Erythroblast (primary cell): ENCODE measurements around the gene CREG2.

Source experiments
- GATA1 ChIP-seq: IDR thresholded peaks from 2 replicates; pipeline ENCODE4 v1.6.1; 2011; ENCODE audit warnings: low read depth, mild to moderate bottlenecking, control low read depth, low read length, moderate library complexity
- POLR2A ChIP-seq: IDR thresholded peaks from 2 replicates; pipeline ENCODE4 v1.6.1; 2011; ENCODE audit warnings: mild to moderate bottlenecking, low read length

DNA sequence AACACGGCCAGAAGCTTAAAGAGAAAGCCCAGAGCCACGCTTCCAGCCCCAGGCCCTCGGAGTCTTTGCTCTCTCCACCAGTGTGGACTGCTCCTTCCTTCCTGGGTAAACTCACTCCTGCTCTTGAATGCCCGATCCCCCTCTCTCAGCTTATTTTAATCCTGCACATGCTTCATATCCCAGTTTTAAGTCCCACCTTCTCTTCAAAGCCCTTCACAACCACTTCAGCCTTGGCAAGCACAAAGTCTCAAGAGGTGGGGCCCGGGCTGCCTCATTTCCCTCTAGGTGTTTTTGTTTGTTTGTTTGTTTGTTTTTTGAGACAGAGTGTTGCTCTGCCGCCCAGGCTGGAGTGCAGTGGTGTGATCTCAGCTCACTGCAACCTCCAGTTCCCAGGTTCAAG lies 21.6 kb upstream of the CREG2 start:
- TF ChIP-seq POLR2A (no peak), GATA1 (no peak)
